GM23338 (cell line): ENCODE results near the gene ABCA4. TPM values are rescaled to one million over a fixed set of nuclear protein-coding genes. Genes with fewer than 3 reads are reported as not detected.

Experiments
- ATAC-seq: fragments of 200-7000 bp; cut with Tn5 transposase; 3 replicates; pipeline ENCODE4 v1.9.1; 2020
- DNase-seq: peaks from one replicate; pipeline ENCODE4 v3.0.0-alpha.2; 2015; ENCODE audit warnings: low spot score
- H2AFZ ChIP-seq: fragments of 200-600 bp; sonication (generic); 2 replicates; pipeline ENCODE4 v1.8.0; 2016; ENCODE audit warnings: antibody characterized with exemption, mild to moderate bottlenecking, moderate library complexity
- H3F3A ChIP-seq: fragments of 200-600 bp; sonication (generic); replicated peaks from 2 replicates; pipeline ENCODE4 v1.8.0; 2017; ENCODE audit warnings: antibody characterized with exemption, mixed run types, low read depth
- H3K27ac ChIP-seq: fragments of 200-600 bp; sonication (generic); 2 replicates; pipeline ENCODE4 v1.6.1; 2016; ENCODE audit warnings: low read depth
- H3K27me3 ChIP-seq: fragments of 200-600 bp; sonication (generic); 2 replicates; pipeline ENCODE4 v1.8.0; 2016; ENCODE audit warnings: mild to moderate bottlenecking, mixed run types, moderate library complexity; ENCODE audit not compliant: insufficient read depth
- H3K36me3 ChIP-seq: fragments of 200-600 bp; sonication (generic); 2 replicates; pipeline ENCODE4 v1.8.0; 2016; ENCODE audit warnings: mild to moderate bottlenecking; ENCODE audit not compliant: insufficient read depth
- H3K4me1 ChIP-seq: fragments of 200-600 bp; sonication (generic); 2 replicates; pipeline ENCODE4 v1.8.0; 2016; ENCODE audit warnings: mild to moderate bottlenecking, moderate library complexity; ENCODE audit not compliant: insufficient read depth
- H3K4me2 ChIP-seq: fragments of 200-600 bp; sonication (generic); 2 replicates; pipeline ENCODE4 v1.7.1; 2017; ENCODE audit warnings: mixed run types
- H3K4me3 ChIP-seq: fragments of 200-600 bp; sonication (generic); 2 replicates; pipeline ENCODE4 v1.6.1; 2016; ENCODE audit warnings: mixed run types
- H3K79me2 ChIP-seq: fragments of 200-600 bp; sonication (generic); replicated peaks from 2 replicates; pipeline ENCODE4 v1.8.0; 2017; ENCODE audit warnings: mild to moderate bottlenecking; ENCODE audit not compliant: insufficient read depth
- H3K9me2 ChIP-seq: fragments of 200-600 bp; sonication (generic); 2 replicates; pipeline ENCODE4 v1.8.0; 2017; ENCODE audit not compliant: insufficient read depth
- H4K20me1 ChIP-seq: fragments of 200-600 bp; sonication (generic); replicated peaks from 2 replicates; pipeline ENCODE4 v1.8.0; 2017; ENCODE audit warnings: mild to moderate bottlenecking; ENCODE audit not compliant: insufficient read depth
- H3K27ac Mint-ChIP-seq: 2 replicates; pipeline ENCODE4 v1.8.0; 2020; ENCODE audit warnings: inconsistent platforms, mild to moderate bottlenecking, moderate library complexity, mixed read lengths
- H3K27me3 Mint-ChIP-seq: 3 replicates; pipeline ENCODE4 v1.8.0; 2022; ENCODE audit warnings: low read depth, mild to moderate bottlenecking, moderate library complexity, mixed read lengths, inconsistent platforms; ENCODE audit not compliant: insufficient read depth, poor library complexity
- H3K36me3 Mint-ChIP-seq: 3 replicates; pipeline ENCODE4 v1.8.0; 2021; ENCODE audit warnings: low read depth, mild to moderate bottlenecking, inconsistent platforms, moderate library complexity, mixed read lengths
- H3K4me1 Mint-ChIP-seq: 3 replicates; pipeline ENCODE4 v1.8.0; 2020; ENCODE audit warnings: mild to moderate bottlenecking, inconsistent platforms, mixed read lengths
- H3K4me3 Mint-ChIP-seq: 3 replicates; pipeline ENCODE4 v1.8.0; 2021; ENCODE audit warnings: moderate library complexity, mild to moderate bottlenecking, inconsistent platforms, mixed read lengths
- H3K9me3 Mint-ChIP-seq: 3 replicates; pipeline ENCODE4 v1.8.0; 2020; ENCODE audit warnings: moderate library complexity, mild to moderate bottlenecking, inconsistent platforms, mixed read lengths
- JUNB ChIP-seq: IDR thresholded peaks from one replicate; pipeline ENCODE4 v1.6.1; 2016; ENCODE audit warnings: antibody characterized with exemption; ENCODE audit not compliant: unreplicated experiment
- REST ChIP-seq: IDR thresholded peaks from one replicate; pipeline ENCODE4 v1.6.1; 2018; ENCODE audit warnings: antibody characterized with exemption; ENCODE audit not compliant: unreplicated experiment
- STAT1 ChIP-seq: IDR thresholded peaks from one replicate; pipeline ENCODE4 v1.6.1; 2016; ENCODE audit warnings: antibody characterized with exemption; ENCODE audit not compliant: unreplicated experiment
- ZNF114 ChIP-seq: fragments of 250-450 bp; sonication (Bioruptor Pico); IDR thresholded peaks from 2 replicates; pipeline ENCODE4 v1.5.0; 2020; ENCODE audit warnings: mild to moderate bottlenecking, moderate library complexity
- ZNF331 ChIP-seq: fragments of 250-450 bp; sonication (Bioruptor Pico); IDR thresholded peaks from 2 replicates; pipeline ENCODE4 v1.5.0; 2020; ENCODE audit warnings: low read depth, mild to moderate bottlenecking, moderate library complexity
- ZNF462 ChIP-seq: fragments of 250-450 bp; sonication (Bioruptor Pico); IDR thresholded peaks from 2 replicates; pipeline ENCODE4 v1.5.0; 2020; ENCODE audit warnings: mild to moderate bottlenecking, moderate library complexity
- polyA plus RNA-seq: library from polyadenylated mRNA; unstranded; fragments of >200 nt; fragmentation: Nextera tagmentation; extraction: Ambion mirVana; gene quantifications from 2 replicates; pipeline ENCODE4 v1.2.1, GENCODE V29; 2016
- total RNA-seq: library from RNA; depleted of rRNA; stranded (reverse); fragments of >200 nt; shearing (Covaris generic); gene quantifications from 2 replicates; pipeline ENCODE4 v1.2.3, GENCODE V29; 2014

ABCA4 gene
- total and polyA plus RNA-seq, 2 experiments from 2014 or later = not detected

GRCh38 chr1:94156096-94156625 is 35.2 kb upstream of the ABCA4 start (continued):
- TF ChIP-seq ZNF462 (no peak), JUNB (no peak), ZNF331 (CRISPR knock-in tag) (no peak)

GRCh38 chr1:94154989-94155388 is 34.0 kb upstream of the ABCA4 start:
- Histone ChIP-seq H3K27ac (no peak overlapping the region), H3K79me2 (no peaks in the 10 kb centered on the region), H2AFZ (no peak overlapping the region), H4K20me1 (no peaks in the 10 kb centered on the region), H3K27me3 (no peaks in the 10 kb centered on the region), H3K4me1 (no peaks in the 10 kb centered on the region), H3K36me3 (no peaks in the 10 kb centered on the region), H3F3A (no peaks in the 10 kb centered on the region), H3K9me2 (0 out of 2 replicates have a peak, but pooled peaks cover 3% of the 10 kb centered on the region), H3K4me2 (no peak overlapping the region), H3K4me3 (no peak overlapping the region)
- no peaks in the 10 kb centered on the region for H3K4me1 Mint-ChIP-seq
- H3K4me3 Mint-ChIP-seq = no peak overlapping the region
- no peaks in the 10 kb centered on the region for H3K36me3 Mint-ChIP-seq
- H3K9me3 Mint-ChIP-seq = no peaks in the 10 kb centered on the region
- no peaks in the 10 kb centered on the region for H3K27me3 Mint-ChIP-seq
- ATAC-seq = no peak
- no peak overlapping the region for H3K27ac Mint-ChIP-seq
- DNase-seq = no peak
- TF ChIP-seq ZNF462 (no peak), ZNF114 (CRISPR knock-in tag) (no peak), REST (no peak), STAT1 (no peak), JUNB (no peak)
